DND-41 (cell line): ENCODE data around the gene CDS1.

Experiments
- EZH2 ChIP-seq: IDR thresholded peaks from 3 replicates; pipeline ENCODE4 v1.6.1; 2012; ENCODE audit warnings: borderline replicate concordance, low read depth, mild to moderate bottlenecking, moderate library complexity, low read length, inconsistent platforms; ENCODE audit not compliant: severe bottlenecking
- TF ChIP-seq, protein P1 (sequence below): IDR thresholded peaks from 2 replicates; pipeline ENCODE4 v1.5.1; 2012; ENCODE audit warnings: borderline replicate concordance, low read length, moderate library complexity, mild to moderate bottlenecking; ENCODE audit not compliant: poor library complexity, severe bottlenecking; ENCODE audit errors: extremely low read depth

DNA sequence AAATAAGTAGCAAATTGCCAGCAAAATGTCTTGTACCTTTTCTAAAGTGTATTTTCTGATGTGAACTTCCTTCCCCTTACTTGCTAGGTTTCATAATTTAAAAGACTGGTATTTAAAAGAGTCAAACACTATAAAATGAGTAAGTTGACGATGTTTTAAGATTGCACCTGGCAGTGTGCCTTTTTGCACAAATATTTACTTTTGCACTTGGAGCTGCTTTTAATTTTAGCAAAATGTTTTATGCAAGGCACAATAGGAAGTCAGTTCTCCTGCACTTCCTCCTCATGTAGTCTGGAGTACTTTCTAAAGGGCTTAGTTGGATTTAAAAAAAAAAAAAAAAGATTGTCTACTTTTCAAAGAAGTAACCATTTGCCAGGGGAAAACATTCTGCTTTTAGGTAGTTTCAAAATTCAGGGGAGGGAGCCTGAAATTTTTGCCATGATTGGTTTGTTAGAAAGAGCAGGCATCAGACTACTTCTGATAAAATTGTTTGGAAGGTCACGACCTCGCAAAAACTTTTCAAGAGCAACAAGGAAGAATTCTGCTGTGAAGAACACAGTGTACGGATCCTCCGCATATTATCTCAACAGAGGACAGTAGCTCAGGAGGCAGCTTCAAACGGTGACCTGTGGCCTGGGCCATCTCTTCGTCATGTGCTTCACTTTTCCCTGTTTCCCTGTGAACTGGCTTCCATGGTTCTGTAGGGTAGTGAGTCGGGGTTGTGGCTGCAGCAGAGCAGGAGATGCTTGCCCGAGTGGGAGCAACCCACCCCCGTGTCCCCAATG, 66.1 kb downstream of the CDS1 start:
- TF ChIP-seq EZH2 = no peak
- TF ChIP-seq, protein P1, sequence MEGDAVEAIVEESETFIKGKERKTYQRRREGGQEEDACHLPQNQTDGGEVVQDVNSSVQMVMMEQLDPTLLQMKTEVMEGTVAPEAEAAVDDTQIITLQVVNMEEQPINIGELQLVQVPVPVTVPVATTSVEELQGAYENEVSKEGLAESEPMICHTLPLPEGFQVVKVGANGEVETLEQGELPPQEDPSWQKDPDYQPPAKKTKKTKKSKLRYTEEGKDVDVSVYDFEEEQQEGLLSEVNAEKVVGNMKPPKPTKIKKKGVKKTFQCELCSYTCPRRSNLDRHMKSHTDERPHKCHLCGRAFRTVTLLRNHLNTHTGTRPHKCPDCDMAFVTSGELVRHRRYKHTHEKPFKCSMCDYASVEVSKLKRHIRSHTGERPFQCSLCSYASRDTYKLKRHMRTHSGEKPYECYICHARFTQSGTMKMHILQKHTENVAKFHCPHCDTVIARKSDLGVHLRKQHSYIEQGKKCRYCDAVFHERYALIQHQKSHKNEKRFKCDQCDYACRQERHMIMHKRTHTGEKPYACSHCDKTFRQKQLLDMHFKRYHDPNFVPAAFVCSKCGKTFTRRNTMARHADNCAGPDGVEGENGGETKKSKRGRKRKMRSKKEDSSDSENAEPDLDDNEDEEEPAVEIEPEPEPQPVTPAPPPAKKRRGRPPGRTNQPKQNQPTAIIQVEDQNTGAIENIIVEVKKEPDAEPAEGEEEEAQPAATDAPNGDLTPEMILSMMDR = no peak
